Adrenal gland (tissue), 12 donors: Measurements from ENCODE around the gene FLT3LG. TPM values are rescaled to one million over a fixed set of nuclear protein-coding genes. Genes with fewer than 3 reads are reported as not detected.

Experiments
- DNase-seq, 7 donors: peaks; one replicate each; pipeline ENCODE4 v3.0.0-alpha.2; 2019 to 2020
- H3K27ac ChIP-seq, 5 donors: fragments of 200-600 bp; sonication (generic) in 4 of 5; 1 replicate in 3 of 5; 2 replicates in 2 of 5; pipeline versions ENCODE4 v1.5.1 to v1.8.0; 2016 to 2020; ENCODE audit warnings: mild to moderate bottlenecking in 1 of 5
- H3K27me3 ChIP-seq: fragments of 200-600 bp; 2 replicates; pipeline ENCODE4 v1.8.0; 2021
- H3K36me3 ChIP-seq, 2 donors: fragments of 200-600 bp; replicated peaks in 1 of 2; 1 replicate in 1 of 2; 2 replicates in 1 of 2; pipeline versions ENCODE4 v1.5.1 to v1.8.0; 2018 to 2022
- H3K4me1 ChIP-seq, 2 donors: fragments of 200-600 bp; replicated peaks in 1 of 2; 1 replicate in 1 of 2; 2 replicates in 1 of 2; pipeline versions ENCODE4 v1.5.1 to v1.8.0; 2018 to 2021
- H3K4me3 ChIP-seq, 4 donors: fragments of 200-600 bp; sonication (generic) in 3 of 4; one replicate each; pipeline ENCODE4 v1.5.1; 2016 to 2018
- H3K9me3 ChIP-seq, 3 donors: fragments of 200-600 bp; sonication (generic) in 1 of 3; replicated peaks in 1 of 3; 1 replicate in 2 of 3; 2 replicates in 1 of 3; pipeline versions ENCODE4 v1.5.1 to v1.8.0; 2016 to 2021
- POLR2A ChIP-seq, 2 donors: fragments of 450-650 bp; IDR thresholded peaks; one replicate each; pipeline ENCODE4 v1.6.1; 2017; ENCODE audit warnings: antibody characterized with exemption in 2 of 2, mild to moderate bottlenecking in 2 of 2, moderate library complexity in 1 of 2
- WGBS, 4 donors: extraction: QIAGEN DNeasy Blood & Tissue Kit in 2 of 4; methylation state at CpG; one replicate each; pipeline versions ENCODE4 v1.1.5 to v1.1.7; 2013 to 2017; 5-methylcytosine and 5-hydroxymethylcytosine counted together
- intact Hi-C, 2 donors: fragments of 100-400 bp; cut with DNase I; formaldehyde crosslinking; loops; one replicate each; pipeline versions ENCODE4 v1.14.1 to v1.15.0; 2022 to 2023
- polyA plus RNA-seq, 3 donors: library from polyadenylated mRNA; stranded (reverse); fragments of 200-250 nt in 2 of 3; fragments of 350-450 nt in 1 of 3; fragmentation: Illumina TruSeq in 1 of 3; extraction: RNeasy Lipid Tissue Mini Kit (QIAGEN cat#74804) in 1 of 3; gene quantifications; one replicate each; pipeline ENCODE4 v1.2.3, GENCODE V29; 2013 to 2014
- total RNA-seq, 9 donors: library from RNA; depleted of rRNA in 4 of 9; stranded (reverse); fragments of >200 nt in 4 of 9; fragments of 120-200 nt in 1 of 9; fragmentation: NEBNext Ultra II Directional in 1 of 9; extraction: Animal tissue kit (Norgen Biotek cat#: 25700) in 1 of 9; gene quantifications; one replicate each; pipeline versions ENCODE4 v1.1.0 to v1.2.4, GENCODE V29; 2013 to 2023
- TF ChIP-seq, protein P1 (sequence below), 6 experiments: fragments of 450-650 bp in 4 of 6; fragments of 200-600 bp in 2 of 6; sonication (generic) in 1 of 6; IDR thresholded peaks; 1 replicate in 5 of 6; 2 replicates in 1 of 6; pipeline versions ENCODE4 v1.5.1 to v1.8.0; 2016 to 2021; ENCODE audit warnings: antibody characterized with exemption in 6 of 6, mild to moderate bottlenecking in 2 of 6, moderate library complexity in 1 of 6
- donor health status: healthy with polysubstance abuse.
- donor health status: Bipolar disorder and iron deficiency.
- donor health status: DM: yes; HTN: yes; CAD: no.
- donor health status: DM: no; HTN: no; CAD: no.
- donor health status: DM: no; HTN: no; CAD: no.
- donor health status: DM: yes; HTN: yes; CAD: no.

The FLT3LG gene
- total and polyA plus RNA-seq, 12 donors = 1.2 to 33.8 (median 8.7) TPM

DNA sequence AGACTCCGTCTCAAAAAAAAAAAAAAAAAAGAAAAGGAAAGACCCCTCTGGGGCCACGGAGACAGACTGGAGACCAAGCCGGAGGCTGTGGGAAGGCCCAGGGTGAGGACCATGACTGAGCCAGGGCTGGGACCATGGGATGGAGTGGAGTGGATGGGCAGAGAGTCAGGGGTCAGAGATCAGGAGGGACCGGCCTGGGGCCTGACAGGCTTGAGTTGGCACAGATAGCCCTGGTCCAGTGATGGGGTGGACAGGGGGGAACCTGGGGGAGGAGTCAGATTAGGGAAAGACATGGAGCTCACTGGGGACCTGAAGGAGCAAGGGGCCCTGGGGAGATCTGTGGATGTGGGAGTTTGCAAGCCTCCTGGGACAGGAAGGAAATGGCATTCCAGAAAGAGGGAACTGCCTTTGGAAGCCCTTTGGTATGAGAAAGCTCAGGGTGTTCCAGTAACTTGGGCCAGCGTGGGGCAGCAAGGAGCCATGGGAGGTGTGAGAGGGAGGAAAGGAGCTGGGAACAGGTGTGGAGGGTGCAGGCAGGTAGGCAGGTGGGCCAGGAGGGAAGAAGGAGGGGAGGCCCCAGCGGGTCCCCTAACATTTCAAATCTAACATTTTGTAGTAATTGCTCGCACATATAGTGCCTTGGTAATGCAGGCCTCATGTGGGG, 7.1 kb downstream of the FLT3LG start:
- WGBS, 4 donors = 81 to 88% (median 88%) methylated on average over 7 of the region's 7 CpGs
- Histone ChIP-seq H3K27me3 (no peaks in the 10 kb centered on the region), H3K4me3 (no peak overlapping the region), H3K27ac (no peak overlapping the region), H3K4me1 (peaks cover 0 to 6% of the 10 kb centered on the region in 2 donors), H3K36me3 (no peaks in the 10 kb centered on the region), H3K9me3 (no peaks in the 10 kb centered on the region)
- intact Hi-C loops = no loop called here
- no peak for DNase-seq
- TF ChIP-seq POLR2A (IDR thresholded peaks at IDR 0.05) = no peak
- TF ChIP-seq, protein P1, sequence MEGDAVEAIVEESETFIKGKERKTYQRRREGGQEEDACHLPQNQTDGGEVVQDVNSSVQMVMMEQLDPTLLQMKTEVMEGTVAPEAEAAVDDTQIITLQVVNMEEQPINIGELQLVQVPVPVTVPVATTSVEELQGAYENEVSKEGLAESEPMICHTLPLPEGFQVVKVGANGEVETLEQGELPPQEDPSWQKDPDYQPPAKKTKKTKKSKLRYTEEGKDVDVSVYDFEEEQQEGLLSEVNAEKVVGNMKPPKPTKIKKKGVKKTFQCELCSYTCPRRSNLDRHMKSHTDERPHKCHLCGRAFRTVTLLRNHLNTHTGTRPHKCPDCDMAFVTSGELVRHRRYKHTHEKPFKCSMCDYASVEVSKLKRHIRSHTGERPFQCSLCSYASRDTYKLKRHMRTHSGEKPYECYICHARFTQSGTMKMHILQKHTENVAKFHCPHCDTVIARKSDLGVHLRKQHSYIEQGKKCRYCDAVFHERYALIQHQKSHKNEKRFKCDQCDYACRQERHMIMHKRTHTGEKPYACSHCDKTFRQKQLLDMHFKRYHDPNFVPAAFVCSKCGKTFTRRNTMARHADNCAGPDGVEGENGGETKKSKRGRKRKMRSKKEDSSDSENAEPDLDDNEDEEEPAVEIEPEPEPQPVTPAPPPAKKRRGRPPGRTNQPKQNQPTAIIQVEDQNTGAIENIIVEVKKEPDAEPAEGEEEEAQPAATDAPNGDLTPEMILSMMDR (IDR thresholded peaks at IDR 0.05) = no peak

DNA sequence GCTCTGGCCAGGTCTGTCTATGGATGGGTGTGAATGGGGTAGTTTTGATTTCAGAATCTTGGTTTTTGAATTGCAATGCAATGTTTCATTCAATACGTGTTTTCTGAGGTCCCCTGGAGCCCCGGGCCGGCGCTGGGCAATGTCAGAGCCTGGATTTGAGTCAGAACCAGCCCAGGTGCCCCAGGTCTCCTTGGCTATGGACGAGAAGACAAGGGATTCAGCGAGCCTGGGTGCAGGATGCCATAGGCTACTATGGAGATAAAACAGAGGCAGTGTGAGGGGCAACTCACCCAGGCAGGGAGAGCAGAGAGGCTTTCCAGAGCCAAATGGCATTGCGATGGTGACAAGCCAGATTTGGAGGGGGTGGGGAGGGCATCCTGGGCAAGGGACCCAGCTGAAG, 12.2 kb downstream of the FLT3LG start:
- no peaks in the 10 kb centered on the region for H3K9me3 ChIP-seq
- peaks cover 14 to 27% of the 10 kb centered on the region in 2 donors for H3K4me1 ChIP-seq
- no peak overlapping the region for H3K27ac ChIP-seq
- DNase-seq = no peak
- H3K4me3 ChIP-seq = no peak overlapping the region
- intact Hi-C loops = no loop called here
- 87 to 98% (median 89%) methylated on average over 7 of the region's 7 CpGs for WGBS, 4 donors
- no peaks in the 10 kb centered on the region for H3K27me3 ChIP-seq
- TF ChIP-seq, protein P1 (IDR thresholded peaks at IDR 0.05) = no peak
- TF ChIP-seq POLR2A (IDR thresholded peaks at IDR 0.05) = no peak
- H3K36me3 ChIP-seq = peaks cover 0 to 22% of the 10 kb centered on the region in 2 donors

DNA sequence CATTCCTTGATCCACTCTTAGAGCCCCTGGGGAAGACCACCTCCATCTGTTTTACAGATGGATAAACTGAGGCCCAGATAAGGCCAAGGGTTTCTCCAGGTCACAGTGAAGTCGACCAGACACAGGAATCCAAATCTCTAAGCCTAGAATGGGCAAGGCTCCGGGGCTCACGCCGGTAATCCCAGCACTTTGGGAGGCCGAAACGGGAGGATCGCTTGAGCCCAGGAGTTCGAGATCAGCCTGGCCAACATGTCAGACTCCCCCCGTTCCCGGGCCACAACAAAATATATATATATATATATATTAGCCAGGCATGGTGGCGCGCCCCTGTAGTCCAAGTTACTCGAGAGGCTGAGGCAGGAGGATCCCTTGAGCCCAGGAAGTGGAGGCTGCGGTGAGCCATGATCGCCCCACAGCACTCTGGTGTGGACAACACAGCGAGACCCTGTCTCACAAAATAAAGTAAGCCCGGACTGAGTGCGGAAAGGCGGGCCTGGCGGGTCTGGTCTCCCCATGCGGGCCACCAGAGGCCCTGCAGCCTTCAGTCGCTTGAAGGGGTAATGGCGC, 12.8 kb downstream of the FLT3LG start:
- intact Hi-C loops = no loop called here
- H3K4me1 ChIP-seq = peaks cover 14 to 27% of the 10 kb centered on the region in 2 donors
- H3K27ac ChIP-seq = peak overlapping the region in 3 of 5 donors; percentile 65 to 84 (median 80)
- no peak for TF ChIP-seq POLR2A (IDR thresholded peaks at IDR 0.05)
- TF ChIP-seq, protein P1 (IDR thresholded peaks at IDR 0.05) = peak in 2 of 6 experiments; percentile 16 to 36
- no peak overlapping the region for H3K4me3 ChIP-seq
- WGBS, 4 donors = 62 to 95% (median 78%) methylated on average over 4 to 23 of the region's 23 CpGs
- no peaks in the 10 kb centered on the region for H3K27me3 ChIP-seq
- no peaks in the 10 kb centered on the region for H3K9me3 ChIP-seq
- peaks cover 0 to 27% of the 10 kb centered on the region in 2 donors for H3K36me3 ChIP-seq
- no peak for DNase-seq

DNA sequence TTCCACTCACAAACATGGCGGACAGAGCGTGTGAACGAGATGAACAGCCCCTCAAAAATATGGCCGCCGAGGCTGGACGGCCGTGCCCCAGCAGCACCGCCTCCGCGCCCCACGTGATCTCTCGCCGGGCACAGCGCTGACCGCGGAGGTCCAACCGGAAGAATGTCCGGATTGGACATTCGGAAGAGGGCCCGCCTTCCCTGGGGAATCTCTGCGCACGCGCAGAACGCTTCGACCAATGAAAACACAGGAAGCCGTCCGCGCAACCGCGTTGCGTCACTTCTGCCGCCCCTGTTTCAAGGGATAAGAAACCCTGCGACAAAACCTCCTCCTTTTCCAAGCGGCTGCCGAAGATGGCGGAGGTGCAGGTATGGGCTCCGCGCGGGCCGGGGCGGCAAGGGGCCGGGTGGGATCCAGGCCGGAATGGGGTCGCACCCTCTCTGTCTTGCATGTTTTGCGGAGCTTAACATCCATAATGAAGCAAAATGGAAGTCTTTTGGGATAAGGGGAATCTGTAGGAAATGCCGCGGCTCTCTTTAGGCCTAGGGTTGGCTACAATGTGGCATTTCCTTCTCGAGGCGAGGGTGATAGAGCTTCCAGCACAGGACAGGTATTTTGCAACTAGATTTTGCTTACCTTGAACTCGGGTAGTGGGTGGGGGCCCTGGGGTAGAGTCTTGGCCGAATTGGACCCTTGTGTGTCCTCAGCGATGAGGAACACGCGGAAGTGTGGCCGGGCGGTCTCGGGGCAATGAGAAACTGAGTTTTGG, 13.4 kb downstream of the FLT3LG start, which contains the start of gene RPL13A:
RPL13A (plus strand) TSS at position 332 of the 769 bp plus-strand sequence; CDS start at position 354, 22 bp downstream.
- 0 to 1% (median 0%) methylated on average over 21 to 57 of the region's 57 CpGs for WGBS, 4 donors
- H3K36me3 ChIP-seq = peaks cover 0 to 34% of the 10 kb centered on the region in 2 donors

More for the DNA sequence above, 13.4 kb downstream of the FLT3LG start, which contains the start of gene RPL13A:
- Histone ChIP-seq H3K27ac (peak within 1 kb of the TSS; percentile 76 to 92 (median 89)), H3K4me1 (peaks cover 14 to 27% of the 10 kb centered on the region in 2 donors), H3K27me3 (no peaks in the 10 kb centered on the region), H3K4me3 (peak within 1 kb of the TSS; percentile 79 to 99 (median 86)), H3K9me3 (no peaks in the 10 kb centered on the region)
- intact Hi-C loops = no loop called here
- peak; percentile 99 for TF ChIP-seq POLR2A (IDR thresholded peaks at IDR 0.05)
- TF ChIP-seq, protein P1 (IDR thresholded peaks at IDR 0.05) = no peak
- DNase-seq = peak; percentile 100
